Cardiac fibroblast (primary cell): ENCODE data around the gene TEX51.

Source experiments
- DNase-seq, 2 donors: peaks; one replicate each; pipeline versions ENCODE4 v3.0.0 to v3.0.0-alpha.2; 2010; ENCODE audit warnings: low read depth in 2 of 2
- H3K4me3 ChIP-seq, 2 donors: replicated peaks in 1 of 2; 1 replicate in 1 of 2; 2 replicates in 1 of 2; pipeline ENCODE4 v1.5.1; 2011; ENCODE audit warnings: low read depth in 2 of 2, low read length in 2 of 2, mild to moderate bottlenecking in 2 of 2, moderate library complexity in 1 of 2
- CTCF ChIP-seq: IDR thresholded peaks from one replicate; pipeline ENCODE4 v1.5.1; 2011; ENCODE audit warnings: low read depth, mild to moderate bottlenecking, low read length, inconsistent platforms

Gene TEX51

GRCh38 chr2:126932529-126932928 is 33.8 kb downstream of the TEX51 start:
- H3K4me3 ChIP-seq: no peak overlapping the region
- DNase-seq: peak in 1 of 2 donors; percentile 6
- TF ChIP-seq CTCF: no peak

GRCh38 chr2:126932966-126933710 is 34.4 kb downstream of the TEX51 start:
- no peak overlapping the region for H3K4me3 ChIP-seq
- TF ChIP-seq CTCF: no peak
- no peak for DNase-seq

GRCh38 chr2:126933711-126934091 is 35.0 kb downstream of the TEX51 start:
- no peak for TF ChIP-seq CTCF
- no peak overlapping the region for H3K4me3 ChIP-seq
- no peak for DNase-seq

- DNase-seq: no peak
- no peak for TF ChIP-seq CTCF
Observed at GRCh38 chr2:126934809-126935208, 36.1 kb downstream of the TEX51 start.

DNA sequence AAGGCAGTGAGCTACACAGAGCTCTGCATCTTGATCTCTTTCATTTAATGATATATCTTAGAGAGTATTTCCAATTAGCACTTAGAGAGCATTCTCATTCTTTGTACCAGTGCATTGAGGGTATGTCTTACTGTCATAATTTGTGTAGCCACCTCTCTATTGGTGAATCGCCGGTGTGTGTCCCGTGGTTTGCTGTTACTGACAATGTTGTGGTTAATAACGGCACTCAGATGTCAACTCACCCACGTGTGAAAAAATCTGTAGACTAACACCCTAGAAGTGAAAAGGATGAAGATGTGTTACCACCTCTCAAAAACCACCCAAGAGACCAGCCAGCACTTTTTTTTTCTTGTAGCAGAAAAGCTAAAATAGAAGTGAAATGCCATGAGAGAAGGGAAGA is 37.1 kb downstream of the TEX51 start:
- no peak for DNase-seq
- TF ChIP-seq CTCF: no peak
- H3K4me3 ChIP-seq: no peak overlapping the region

More at GRCh38 chr2:126934809-126935208, 36.1 kb downstream of the TEX51 start:
- H3K4me3 ChIP-seq: no peak overlapping the region

DNA sequence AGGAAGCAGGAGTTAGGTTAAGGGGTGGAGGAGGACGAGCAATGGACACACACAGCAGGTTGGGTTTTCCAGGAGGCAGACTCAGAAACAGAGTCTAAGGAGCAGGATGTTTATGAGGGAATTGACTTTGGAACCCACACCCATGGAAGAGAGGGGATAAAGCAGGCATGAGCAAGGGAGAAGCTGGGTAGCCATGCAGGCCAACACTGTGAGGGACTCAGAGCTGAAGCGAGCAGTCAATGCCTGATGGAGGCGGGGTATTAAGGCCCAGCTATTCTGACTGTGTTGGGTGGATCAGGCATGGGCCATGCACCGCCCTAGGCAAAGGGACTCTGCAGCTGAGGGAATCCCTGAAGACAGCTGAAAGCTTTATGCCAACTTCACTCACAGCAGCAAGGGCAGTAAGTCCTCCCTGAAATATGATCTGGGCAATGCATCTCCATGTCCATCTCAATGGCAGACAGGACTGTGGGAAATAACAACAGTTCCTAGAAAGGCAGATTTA is 37.6 kb downstream of the TEX51 start:
- no peak for DNase-seq
- TF ChIP-seq CTCF: no peak
- no peak overlapping the region for H3K4me3 ChIP-seq
